Lower lobe of right lung (tissue), 2 donors: Measurements from ENCODE around the gene CXXC5. TPM values are rescaled to one million over a fixed set of nuclear protein-coding genes. Genes with fewer than 3 reads are reported as not detected.

Experiments
- ATAC-seq, 2 donors: fragments of 200-7000 bp; cut with Tn5 transposase; one replicate each; pipeline ENCODE4 v1.9.1; 2020 to 2022; ENCODE audit warnings: mild to moderate bottlenecking in 2 of 2, moderate library complexity in 2 of 2
- DNase-seq: peaks from one replicate; pipeline ENCODE4 v3.0.0-alpha.2; 2020
- H3K27ac ChIP-seq: fragments of 200-600 bp; one replicate; pipeline ENCODE4 v1.8.0; 2022
- H3K27me3 ChIP-seq: fragments of 200-600 bp; one replicate; pipeline ENCODE4 v1.8.0; 2022; ENCODE audit warnings: low read depth
- H3K36me3 ChIP-seq: fragments of 200-600 bp; one replicate; pipeline ENCODE4 v1.8.0; 2022; ENCODE audit warnings: mild to moderate bottlenecking
- H3K4me1 ChIP-seq: fragments of 200-600 bp; one replicate; pipeline ENCODE4 v1.8.0; 2022
- H3K4me3 ChIP-seq: fragments of 200-600 bp; one replicate; pipeline ENCODE4 v1.8.0; 2022; ENCODE audit warnings: mild to moderate bottlenecking
- H3K9me3 ChIP-seq: fragments of 200-600 bp; one replicate; pipeline ENCODE4 v1.8.0; 2022
- CTCF ChIP-seq: fragments of 200-600 bp; IDR thresholded peaks from one replicate; pipeline ENCODE4 v1.8.0; 2022; ENCODE audit warnings: antibody characterized with exemption, mild to moderate bottlenecking
- intact Hi-C: fragments of 100-400 bp; cut with DNase I; formaldehyde crosslinking; loops from one replicate; pipeline ENCODE4 v1.11.0; 2022
- total RNA-seq: library from RNA; stranded (reverse); fragmentation: NEBNext Ultra II Directional; extraction: Animal tissue kit (Norgen Biotek cat#: 25700); gene quantifications from one replicate; pipeline ENCODE4 v1.2.1, GENCODE V29; 2021
- donor health status: DM: no; HTN: yes; CAD: no; lungs with severe emphysema.

Gene CXXC5
- total RNA-seq, 1 donor from 2014 or later, result 27.3 TPM

DNA sequence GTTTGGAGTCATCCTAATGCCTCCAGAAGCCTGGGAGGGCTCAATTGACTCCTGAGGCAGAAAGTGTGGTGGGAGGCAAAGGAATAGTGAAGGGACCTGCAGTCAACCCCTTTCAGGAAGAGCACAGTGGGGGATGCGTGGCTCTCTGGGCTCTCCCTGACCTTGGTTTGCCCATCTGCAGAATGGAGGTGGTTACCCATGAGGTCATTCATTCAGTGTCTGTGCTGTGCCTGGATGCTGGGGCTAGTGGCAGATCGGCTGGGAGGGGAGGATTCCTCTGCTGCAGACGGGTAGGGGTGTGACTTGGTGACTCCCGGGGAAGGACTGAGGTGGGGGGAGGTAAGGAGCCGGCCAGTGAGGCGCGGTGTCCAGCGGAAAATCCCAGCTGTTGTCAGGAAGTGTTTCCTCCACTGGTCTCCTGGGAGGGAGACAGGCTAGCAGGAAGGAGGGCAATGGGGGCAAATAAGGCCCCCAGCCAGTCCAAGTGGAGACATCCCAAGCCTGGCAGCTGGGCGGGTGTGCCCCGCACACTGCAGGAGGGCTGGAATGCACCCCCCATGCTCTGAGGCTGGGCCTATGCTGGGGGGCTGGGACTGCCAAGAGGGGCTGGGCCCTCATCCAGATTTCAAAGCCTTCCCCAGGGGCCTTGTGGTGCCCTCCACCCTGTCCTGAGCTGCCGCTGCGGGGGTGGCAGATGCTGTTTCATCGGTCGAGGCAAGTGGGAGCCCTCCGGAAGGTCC, 10.9 kb downstream of the CXXC5 start:
- TF ChIP-seq CTCF, result no peak
- H3K27ac ChIP-seq, result peak overlapping the region; percentile 84
- H3K9me3 ChIP-seq, result no peaks in the 10 kb centered on the region
- no peak for DNase-seq
- ATAC-seq, result peak; percentile 7 to 15
- no peaks in the 10 kb centered on the region for H3K27me3 ChIP-seq
- no peaks in the 10 kb centered on the region for H3K36me3 ChIP-seq
- peaks cover 99% of the 10 kb centered on the region for H3K4me1 ChIP-seq
- intact Hi-C loops, result no loop called here
- H3K4me3 ChIP-seq, result peak overlapping the region; percentile 49

DNA sequence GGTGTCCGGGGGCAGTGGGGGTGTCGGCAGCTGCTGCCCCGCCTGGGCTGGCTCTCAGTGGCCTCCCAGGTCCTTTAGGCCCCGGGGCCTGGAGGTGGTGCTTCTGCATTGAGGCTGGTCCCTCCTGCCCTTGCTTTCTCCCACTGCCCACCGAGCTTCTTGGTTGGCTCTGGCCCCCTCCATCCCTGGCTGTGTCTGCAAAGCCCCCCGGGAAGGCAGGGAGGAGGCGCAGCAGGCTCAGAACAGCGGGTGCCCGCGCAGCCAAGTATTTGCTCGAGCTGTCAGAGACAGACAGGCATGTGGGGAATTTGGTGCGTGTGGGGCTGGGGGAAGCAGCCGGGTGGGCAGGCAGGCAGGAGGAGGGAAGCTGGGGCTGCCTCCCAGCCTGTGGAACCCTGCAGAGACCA, 11.5 kb downstream of the CXXC5 start:
- no peaks in the 10 kb centered on the region for H3K9me3 ChIP-seq
- intact Hi-C loops, result no loop called here
- TF ChIP-seq CTCF, result no peak
- H3K4me3 ChIP-seq, result peak overlapping the region; percentile 49
- no peaks in the 10 kb centered on the region for H3K27me3 ChIP-seq
- H3K4me1 ChIP-seq, result peaks cover 99% of the 10 kb centered on the region
- no peak for DNase-seq
- peak overlapping the region; percentile 84 for H3K27ac ChIP-seq
- no peaks in the 10 kb centered on the region for H3K36me3 ChIP-seq
- ATAC-seq, result no peak

DNA sequence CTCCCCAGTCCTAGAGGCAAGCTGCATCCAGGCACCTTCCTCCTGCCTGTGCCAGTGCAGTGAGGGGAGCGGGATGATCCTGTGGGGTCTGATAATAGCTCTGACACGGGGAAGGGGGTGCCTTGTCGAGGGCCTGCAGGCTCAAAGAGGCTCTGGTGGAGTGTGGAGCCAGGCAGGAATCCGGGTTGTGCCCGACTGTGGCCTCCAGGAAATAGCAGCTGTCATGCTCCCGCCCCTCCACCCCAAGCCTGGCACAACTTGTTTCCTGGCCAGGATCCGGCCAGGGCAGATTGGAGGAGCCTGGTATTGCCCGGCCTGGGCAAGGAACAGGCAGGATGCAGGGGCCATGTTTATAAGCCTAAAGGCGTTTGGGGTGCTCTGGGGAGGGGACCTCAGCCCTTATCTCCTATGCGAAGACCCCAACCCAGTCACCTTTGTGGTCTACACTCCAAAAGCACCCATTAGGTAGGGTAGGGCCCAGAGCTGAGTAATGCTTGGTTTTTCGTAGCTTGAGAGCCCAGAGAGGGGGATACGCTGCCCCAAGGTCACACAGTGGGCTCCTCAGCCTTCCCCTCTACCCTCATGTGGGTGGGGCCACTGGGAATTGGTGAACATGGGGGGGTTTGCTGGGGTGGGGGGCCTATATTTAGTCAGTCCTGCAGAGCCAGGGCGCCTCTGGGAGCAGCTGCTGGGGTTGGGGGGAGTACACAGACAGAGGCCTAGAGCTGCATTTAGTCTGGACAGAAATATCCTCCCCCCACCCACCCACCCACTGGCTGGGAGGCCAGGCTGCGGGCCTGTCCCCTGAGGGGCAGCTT, 12.2 kb downstream of the CXXC5 start:
- TF ChIP-seq CTCF, result no peak
- DNase-seq (peak; percentile 88), ATAC-seq (peak; percentile 73 to 78)
- Histone ChIP-seq H3K9me3 (no peaks in the 10 kb centered on the region), H3K36me3 (no peaks in the 10 kb centered on the region), H3K27ac (peak overlapping the region; percentile 84), H3K27me3 (no peaks in the 10 kb centered on the region), H3K4me3 (peak overlapping the region; percentile 49), H3K4me1 (peaks cover 99% of the 10 kb centered on the region)
- intact Hi-C loops, result no loop called here

DNA sequence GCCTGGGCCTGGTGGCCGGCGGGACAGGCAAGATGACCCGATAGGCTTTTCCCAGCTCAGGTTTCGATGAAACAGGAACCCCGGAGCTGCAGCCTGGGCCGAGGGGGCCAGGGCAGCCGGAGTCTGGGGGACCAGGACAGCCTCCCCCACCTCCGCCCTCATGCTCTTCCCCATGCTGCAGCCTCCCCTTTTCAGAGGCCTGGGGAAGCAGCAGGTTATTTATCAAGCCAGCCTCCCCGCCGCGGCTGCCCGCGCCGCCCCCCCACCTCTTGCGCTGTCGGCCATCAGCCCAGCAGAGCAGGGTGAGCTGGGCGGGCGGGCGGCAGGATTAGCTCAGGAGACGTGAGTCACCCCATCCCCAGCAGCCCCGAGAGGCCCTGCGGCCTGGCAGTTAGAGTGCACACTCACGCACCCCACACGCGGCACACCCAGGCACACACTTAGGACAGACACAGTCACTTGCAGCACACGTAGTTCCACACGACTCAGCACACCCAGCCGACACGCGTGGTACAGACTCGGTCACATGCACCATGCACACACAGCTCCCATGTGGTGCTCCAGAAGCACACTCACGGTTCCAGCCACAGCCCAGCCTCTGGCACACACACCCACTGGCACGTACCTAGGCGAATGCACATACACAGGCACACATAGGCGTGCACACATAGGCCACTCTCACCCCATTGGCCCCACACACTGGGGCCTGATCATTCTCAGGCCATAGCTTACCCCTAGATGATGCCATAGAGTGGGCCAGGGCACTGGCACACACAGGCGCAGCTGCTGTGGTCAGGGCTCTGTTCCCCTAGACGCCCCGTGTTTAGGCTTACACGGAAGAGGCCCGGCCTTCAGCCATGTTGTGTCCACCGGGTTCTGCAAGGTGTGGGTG, 13.0 kb downstream of the CXXC5 start:
- peak; percentile 85 to 89 for ATAC-seq
- intact Hi-C loops, result no loop called here

More for the DNA sequence above, 13.0 kb downstream of the CXXC5 start:
- no peaks in the 10 kb centered on the region for H3K36me3 ChIP-seq
- H3K4me1 ChIP-seq, result peaks cover 99% of the 10 kb centered on the region
- DNase-seq, result peak; percentile 90
- H3K27me3 ChIP-seq, result no peaks in the 10 kb centered on the region
- peak overlapping the region; percentile 49 for H3K4me3 ChIP-seq
- peak overlapping the region; percentile 84 for H3K27ac ChIP-seq
- TF ChIP-seq CTCF, result no peak
- no peaks in the 10 kb centered on the region for H3K9me3 ChIP-seq
